HG02678 (cell line): ENCODE data around the gene CBX8.

ENCODE experiments used
- ATAC-seq: cut with Tn5 transposase; IDR thresholded peaks from one replicate; pipeline ENCODE4 v1.9.1; 2021; ENCODE audit warnings: mild to moderate bottlenecking, moderate library complexity; ENCODE audit not compliant: unreplicated experiment

The CBX8 gene

DNA sequence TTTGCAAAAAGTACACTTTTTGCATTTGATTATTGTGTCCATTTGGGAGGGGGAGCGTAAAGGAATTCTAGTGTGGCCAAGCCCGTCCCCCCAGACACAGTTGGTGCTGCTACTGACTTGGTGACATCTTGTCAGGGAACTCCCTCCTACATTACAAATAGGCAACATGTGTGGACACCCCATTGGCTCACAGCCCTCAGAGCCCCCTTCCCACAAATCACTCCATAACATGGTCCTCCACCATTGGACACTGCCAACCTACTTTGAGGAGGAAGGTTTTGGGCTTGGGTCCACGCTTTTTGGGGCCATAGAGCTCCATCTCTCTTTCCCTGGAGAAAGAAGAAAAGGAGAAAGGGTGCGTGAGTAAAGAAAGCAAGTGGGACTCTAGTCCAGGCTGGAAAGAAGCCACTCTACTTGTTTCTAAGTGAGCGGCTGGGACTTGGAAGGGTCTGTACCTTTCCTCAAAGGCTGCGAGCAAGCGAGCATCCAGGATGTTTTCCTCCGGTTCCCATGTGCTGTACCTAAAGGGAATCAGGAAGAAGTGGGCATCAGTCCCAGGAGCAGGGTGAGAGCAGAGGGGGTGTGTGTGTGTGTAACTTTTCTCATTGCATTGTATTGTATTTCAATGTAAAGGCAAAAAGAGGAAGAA, 958 bp downstream of the CBX8 start:
- no peak for ATAC-seq

- no peak for ATAC-seq
Measured at GRCh38 chr17:79794659-79795511, 2.0 kb downstream of the CBX8 start.

- no peak for ATAC-seq
Measured at GRCh38 chr17:79793924-79794304, 3.0 kb downstream of the CBX8 start.

DNA sequence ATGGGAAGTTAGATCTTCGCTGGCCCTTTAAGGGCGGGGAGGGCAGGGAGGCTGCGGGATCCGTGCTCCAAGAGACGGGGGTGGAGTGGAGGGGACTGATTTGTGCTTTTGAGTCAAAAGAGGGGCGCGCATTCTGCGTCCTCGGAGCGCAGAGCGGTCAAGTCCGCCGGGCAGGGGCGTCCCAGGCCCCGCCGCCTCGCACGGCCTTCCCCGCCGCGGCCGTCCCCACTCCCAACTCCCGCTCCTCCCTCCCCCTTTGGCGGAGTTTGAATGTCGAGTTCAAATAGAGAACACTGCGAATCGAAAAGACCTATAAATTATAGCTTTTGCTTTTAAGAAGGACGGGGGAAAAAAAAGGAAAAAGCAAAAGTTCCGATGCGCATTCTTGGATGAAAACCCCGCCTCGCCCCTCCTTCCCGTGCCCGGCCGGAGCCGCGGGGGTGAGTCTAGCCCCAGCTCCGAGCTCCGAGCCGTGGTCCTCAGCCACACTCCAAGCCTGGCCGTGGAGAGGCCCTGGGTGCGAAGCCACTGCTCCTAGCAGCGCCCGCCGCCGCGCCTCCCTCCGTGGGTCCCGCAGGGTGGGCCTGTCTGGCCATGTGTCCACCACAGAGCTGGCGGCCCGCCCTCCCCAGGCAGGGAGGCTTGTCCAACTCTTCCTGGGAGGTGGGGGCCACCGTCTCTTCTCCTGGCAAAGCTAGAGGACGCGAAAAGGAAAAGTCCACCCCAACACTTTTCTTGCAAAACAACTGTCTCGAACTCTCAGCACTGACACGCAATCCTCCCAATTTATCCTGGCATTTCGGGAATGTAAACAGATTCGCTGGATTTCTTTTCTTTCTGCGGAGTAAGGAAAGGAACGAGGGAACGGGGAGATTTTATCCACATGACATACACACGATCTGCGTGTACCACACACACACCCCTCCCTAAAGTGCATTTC, 3.6 kb downstream of the CBX8 start:
- no peak for ATAC-seq

DNA sequence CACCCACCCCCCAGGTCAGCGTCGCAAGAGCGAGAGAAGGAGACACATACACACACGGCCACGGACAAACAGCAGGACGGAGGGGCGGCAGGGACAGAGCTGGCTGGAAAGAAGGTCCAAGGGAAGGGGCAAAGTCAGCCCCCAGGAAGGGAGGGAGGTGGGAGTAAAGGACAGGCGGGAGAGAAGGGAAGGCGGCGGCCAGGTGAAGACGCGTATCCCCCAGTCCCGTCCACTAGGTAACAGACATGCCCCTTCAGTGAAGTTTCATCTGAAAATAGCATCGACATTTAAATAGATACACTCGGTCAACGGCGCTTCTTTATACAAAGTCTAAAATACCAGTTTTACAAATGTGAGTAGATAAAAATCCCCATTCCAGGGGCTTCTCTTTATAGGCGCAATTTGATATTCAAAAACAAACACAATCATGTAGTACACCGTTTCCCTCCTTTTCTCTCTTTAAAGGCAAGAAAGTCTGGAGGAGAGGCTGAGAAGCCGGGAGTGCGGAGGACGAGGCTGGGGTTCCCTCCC, 4.5 kb downstream of the CBX8 start:
- ATAC-seq = no peak

GRCh38 chr17:79791735-79792161, 5.1 kb downstream of the CBX8 start:
- ATAC-seq = no peak

- ATAC-seq = no peak
Measured at GRCh38 chr17:79790805-79791734, 5.8 kb downstream of the CBX8 start.

DNA sequence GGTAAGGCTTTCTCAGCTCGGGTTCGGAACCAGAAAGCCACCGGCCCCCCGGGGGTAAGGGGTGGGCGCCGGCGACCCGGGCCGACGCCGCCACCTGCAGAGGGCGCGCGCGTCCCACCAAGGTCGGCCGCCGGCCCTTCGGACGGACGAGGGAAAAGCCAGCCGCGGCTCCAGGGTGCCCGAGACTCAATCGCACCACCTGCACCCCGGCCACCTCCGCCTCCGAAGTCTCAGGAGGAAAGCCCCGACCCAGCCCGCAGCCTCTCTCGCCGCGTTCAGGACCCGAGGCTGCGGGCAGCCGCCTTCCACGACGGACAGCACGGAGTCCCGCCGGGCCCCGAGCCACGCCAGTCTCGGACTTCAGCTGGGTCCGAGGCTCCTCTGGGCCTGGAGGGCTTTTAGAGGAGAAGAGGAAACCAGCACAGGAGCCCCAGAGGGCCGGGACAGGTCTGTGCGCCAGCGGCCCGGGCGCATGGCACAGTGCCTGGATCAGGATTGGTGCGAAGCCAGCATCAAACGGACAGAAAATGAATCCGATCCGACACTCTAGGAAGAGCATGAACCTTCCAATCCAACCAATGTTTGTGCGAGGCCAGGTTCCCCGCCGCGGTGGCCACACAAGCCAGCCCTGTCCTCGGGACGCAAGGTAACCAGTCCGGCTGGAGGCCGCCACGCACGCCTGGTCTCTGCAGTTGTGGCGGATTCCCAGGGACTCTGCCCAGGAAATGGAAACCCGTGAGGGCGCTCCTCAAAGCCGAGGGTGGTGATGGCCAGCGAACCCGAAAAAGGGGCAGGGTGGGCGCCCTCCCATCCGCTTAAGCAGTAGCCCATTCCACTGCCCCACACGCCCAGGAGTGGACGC, 6.7 kb downstream of the CBX8 start:
- no peak for ATAC-seq

- ATAC-seq = no peak
Measured at GRCh38 chr17:79788989-79789942, 7.6 kb downstream of the CBX8 start.

- ATAC-seq = no peak
Measured at GRCh38 chr17:79788455-79788854, 8.4 kb downstream of the CBX8 start.

DNA sequence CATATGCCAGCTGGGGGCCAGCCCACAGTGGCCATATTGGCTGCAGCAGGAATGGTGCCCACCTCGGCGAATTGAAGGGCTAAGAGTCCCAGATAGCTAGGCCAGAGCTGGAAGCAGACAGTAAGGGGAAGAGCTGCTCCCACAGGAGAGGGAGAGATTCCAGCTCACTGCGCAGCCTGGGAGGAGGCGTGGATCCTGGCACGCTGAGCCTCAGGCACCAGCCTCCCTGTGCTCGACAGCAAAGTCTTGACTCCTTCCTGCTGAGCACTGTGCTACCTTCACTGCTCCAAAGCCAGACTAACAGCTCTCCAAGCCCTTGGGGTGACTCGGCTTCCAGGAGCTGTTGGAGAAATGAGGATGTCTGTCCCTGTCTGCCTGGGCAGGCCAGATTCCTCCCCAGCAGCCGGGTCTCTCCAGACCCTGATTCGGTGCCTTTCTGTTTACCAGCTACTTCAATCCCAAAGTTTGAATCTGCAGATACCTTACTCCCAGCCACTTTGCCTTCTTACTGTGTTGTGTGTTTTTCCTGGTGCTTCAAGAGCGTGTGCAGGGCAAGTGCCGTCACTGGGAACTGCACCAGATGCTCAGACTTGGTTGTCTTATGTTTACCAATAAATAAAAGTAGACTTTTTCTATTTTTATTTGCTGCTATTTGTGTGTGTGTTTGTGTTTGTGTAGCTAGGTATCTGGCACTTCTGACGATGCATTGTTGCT, 9.8 kb downstream of the CBX8 start:
- no peak for ATAC-seq

- no peak for ATAC-seq
Measured at GRCh38 chr17:79785900-79786810, 10.7 kb downstream of the CBX8 start.

- no peak for ATAC-seq
Measured at GRCh38 chr17:79785017-79785899, 11.6 kb downstream of the CBX8 start.

- no peak for ATAC-seq
Measured at GRCh38 chr17:79784353-79785016, 12.4 kb downstream of the CBX8 start.

GRCh38 chr17:79783891-79784290, 13.0 kb downstream of the CBX8 start:
- no peak for ATAC-seq
